ENCODE results near the gene RARRES2.
A peak's percentile ranks its signal among the peaks of the same experiment; 100 is the strongest.

The RARRES2 gene

GRCh38 chr7:150338166-150338829, 3.1 kb downstream of the RARRES2 start:
- no peak for DNase-seq (ENCODE audit: low read depth in 1 of 2, low spot score in 1 of 2)

- no peak for DNase-seq (ENCODE audit: low read depth in 1 of 2, low spot score in 1 of 2)
Measured at GRCh38 chr7:150337659-150338081, 3.8 kb downstream of the RARRES2 start.

GRCh38 chr7:150337179-150337578, 4.2 kb downstream of the RARRES2 start:
- DNase-seq (ENCODE audit: low read depth in 1 of 2, low spot score in 1 of 2), result no peak

- DNase-seq (ENCODE audit: low read depth in 1 of 2, low spot score in 1 of 2), result no peak
Measured at GRCh38 chr7:150336746-150337145, 4.7 kb downstream of the RARRES2 start.

- DNase-seq (ENCODE audit: low read depth in 1 of 2, low spot score in 1 of 2), result no peak
Measured at GRCh38 chr7:150335774-150336112, 5.7 kb downstream of the RARRES2 start.

GRCh38 chr7:150335108-150335773, 6.2 kb downstream of the RARRES2 start:
- no peak for DNase-seq (ENCODE audit: low read depth in 1 of 2, low spot score in 1 of 2)

GRCh38 chr7:150334108-150334507, 7.3 kb downstream of the RARRES2 start:
- no peak for DNase-seq (ENCODE audit: low read depth in 1 of 2, low spot score in 1 of 2)

GRCh38 chr7:150333659-150334058, 7.8 kb downstream of the RARRES2 start:
- no peak for DNase-seq (ENCODE audit: low read depth in 1 of 2, low spot score in 1 of 2)

- DNase-seq (ENCODE audit: low read depth in 1 of 2, low spot score in 1 of 2), result no peak
Measured at GRCh38 chr7:150332852-150333635, 8.4 kb downstream of the RARRES2 start.

GRCh38 chr7:150330211-150330885, 11.1 kb downstream of the RARRES2 start:
- no peak for DNase-seq (ENCODE audit: low read depth in 1 of 2, low spot score in 1 of 2)

- no peak for DNase-seq (ENCODE audit: low read depth in 1 of 2, low spot score in 1 of 2)
Measured at GRCh38 chr7:150329331-150330120, 11.9 kb downstream of the RARRES2 start.

GRCh38 chr7:150327308-150327707, 14.1 kb downstream of the RARRES2 start:
- no peak for DNase-seq (ENCODE audit: low read depth in 1 of 2, low spot score in 1 of 2)

- DNase-seq (ENCODE audit: low read depth in 1 of 2, low spot score in 1 of 2), result no peak
Measured at GRCh38 chr7:150326657-150327268, 14.7 kb downstream of the RARRES2 start.

GRCh38 chr7:150325901-150326300, 15.5 kb downstream of the RARRES2 start:
- no peak for DNase-seq (ENCODE audit: low read depth in 1 of 2, low spot score in 1 of 2)

- no peak for DNase-seq (ENCODE audit: low read depth in 1 of 2, low spot score in 1 of 2)
Measured at GRCh38 chr7:150325110-150325611, 16.3 kb downstream of the RARRES2 start.

GRCh38 chr7:150324373-150324961, 17.0 kb downstream of the RARRES2 start:
- DNase-seq (ENCODE audit: low read depth in 1 of 2, low spot score in 1 of 2), result no peak

GRCh38 chr7:150323682-150324372, 17.6 kb downstream of the RARRES2 start:
- DNase-seq (ENCODE audit: low read depth in 1 of 2, low spot score in 1 of 2), result peak in 1 of 2 donors; percentile 11

GRCh38 chr7:150322833-150323681, 18.4 kb downstream of the RARRES2 start, which contains the start of the genes ACTR3C and LRRC61:
Gene ACTR3C, minus strand, starts transcription at chr7:150323545. Its CDS starts 28,249 bp downstream, at chr7:150295296.
Gene LRRC61, plus strand, starts transcription at chr7:150323355. Its CDS starts 13,507 bp downstream, at chr7:150336862.
- DNase-seq (ENCODE audit: low read depth in 1 of 2, low spot score in 1 of 2), result peak; percentile 46 to 54
